Stomach (tissue), 9 donors: Measurements from ENCODE around the gene KRTAP10-12. TPM values are rescaled to one million over a fixed set of nuclear protein-coding genes. Genes with fewer than 3 reads are reported as not detected.

ENCODE experiments used
- DNase-seq, 2 donors: peaks; one replicate each; pipeline versions ENCODE4 v3.0.0 to v3.0.0-alpha.2; 2013 to 2019
- H3K27ac ChIP-seq, 5 donors: fragments of 200-600 bp in 4 of 5; sonication (generic) in 4 of 5; one replicate each; pipeline ENCODE4 v1.5.1; 2013 to 2019; ENCODE audit warnings: mild to moderate bottlenecking in 1 of 5, moderate library complexity in 1 of 5
- H3K27me3 ChIP-seq, 3 donors: fragments of 200-600 bp; sonication (generic); one replicate each; pipeline ENCODE4 v1.5.1; 2017 to 2019; ENCODE audit warnings: mixed run types in 1 of 3
- H3K36me3 ChIP-seq, 4 donors: fragments of 200-600 bp; sonication (generic); 1 replicate in 3 of 4; 2 replicates in 1 of 4; pipeline ENCODE4 v1.5.1; 2016 to 2019
- H3K4me1 ChIP-seq, 4 donors: fragments of 200-600 bp; sonication (generic); one replicate each; pipeline ENCODE4 v1.5.1; 2016 to 2019
- H3K4me3 ChIP-seq, 4 donors: fragments of 200-600 bp; sonication (generic) in 3 of 4; one replicate each; pipeline ENCODE4 v1.5.1; 2016 to 2019; ENCODE audit warnings: mild to moderate bottlenecking in 1 of 4
- H3K9me3 ChIP-seq, 4 donors: fragments of 200-600 bp; sonication (generic); one replicate each; pipeline ENCODE4 v1.5.1; 2016 to 2019
- EP300 ChIP-seq: sonication (generic); formaldehyde crosslinking; IDR thresholded peaks from one replicate; pipeline ENCODE4 v1.6.1; 2017; ENCODE audit warnings: antibody characterized with exemption
- POLR2A ChIP-seq, 4 donors: fragments of 450-650 bp; IDR thresholded peaks; one replicate each; pipeline ENCODE4 v1.6.1; 2016; ENCODE audit warnings: antibody characterized with exemption in 4 of 4, control low read depth in 2 of 4, mild to moderate bottlenecking in 1 of 4, moderate library complexity in 1 of 4
- POLR2AphosphoS5 ChIP-seq, 3 donors: sonication (generic); formaldehyde crosslinking; IDR thresholded peaks; one replicate each; pipeline ENCODE4 v1.6.1; 2016; ENCODE audit warnings: antibody characterized with exemption in 3 of 3
- WGBS, 5 donors: extraction: QIAGEN DNeasy Blood & Tissue Kit in 3 of 5; methylation state at CpG; one replicate each; pipeline versions ENCODE4 v1.1.5 to v1.1.7; 2013 to 2018; 5-methylcytosine and 5-hydroxymethylcytosine counted together
- intact Hi-C: fragments of 100-400 bp; cut with DNase I; formaldehyde crosslinking; loops from one replicate; pipeline ENCODE4 v1.15.1; 2023; ENCODE audit warnings: low total_unique reads
- polyA plus RNA-seq, 3 donors: library from polyadenylated mRNA; stranded (reverse); fragments of 200-250 nt; gene quantifications; one replicate each; pipeline ENCODE4 v1.2.3, GENCODE V29; 2013
- total RNA-seq, 5 donors: library from RNA; depleted of rRNA; stranded (reverse); fragments of >200 nt; gene quantifications; one replicate each; pipeline versions ENCODE4 v1.1.0 to v1.2.3, GENCODE V29; 2014 to 2016
- TF ChIP-seq, protein P1 (sequence below), 7 experiments: fragments of 450-650 bp in 4 of 7; fragments of 200-600 bp in 3 of 7; sonication (generic) in 3 of 7; IDR thresholded peaks; one replicate each; pipeline ENCODE4 v1.5.1; 2016 to 2019; ENCODE audit warnings: antibody characterized with exemption in 7 of 7, control low read depth in 2 of 7, mild to moderate bottlenecking in 1 of 7
- donor health status: healthy with polysubstance abuse.
- donor health status: Bipolar disorder and iron deficiency.
- donor health status: healthy.

The KRTAP10-12 gene
- total and polyA plus RNA-seq, 8 donors = not detected

GRCh38 chr21:44738621-44739020, 41.6 kb downstream of the KRTAP10-12 start:
- Histone ChIP-seq H3K27me3 (peaks cover 0 to 14% (median 0%) of the 10 kb centered on the region in 3 donors), H3K27ac (no peak overlapping the region), H3K4me3 (no peak overlapping the region), H3K9me3 (peaks cover 0 to 38% (median 30%) of the 10 kb centered on the region in 4 donors), H3K4me1 (no peaks in the 10 kb centered on the region), H3K36me3 (no peaks in the 10 kb centered on the region)
- no peak for DNase-seq
- intact Hi-C loops = no loop called here
- WGBS, 5 donors = 79 to 96% (median 93%) methylated on average over 3 of the region's 3 CpGs
- no peak for TF ChIP-seq POLR2AphosphoS5 (IDR thresholded peaks at IDR 0.05)
- no peak for TF ChIP-seq POLR2A (IDR thresholded peaks at IDR 0.05)
- TF ChIP-seq EP300 = no peak
- TF ChIP-seq, protein P1, sequence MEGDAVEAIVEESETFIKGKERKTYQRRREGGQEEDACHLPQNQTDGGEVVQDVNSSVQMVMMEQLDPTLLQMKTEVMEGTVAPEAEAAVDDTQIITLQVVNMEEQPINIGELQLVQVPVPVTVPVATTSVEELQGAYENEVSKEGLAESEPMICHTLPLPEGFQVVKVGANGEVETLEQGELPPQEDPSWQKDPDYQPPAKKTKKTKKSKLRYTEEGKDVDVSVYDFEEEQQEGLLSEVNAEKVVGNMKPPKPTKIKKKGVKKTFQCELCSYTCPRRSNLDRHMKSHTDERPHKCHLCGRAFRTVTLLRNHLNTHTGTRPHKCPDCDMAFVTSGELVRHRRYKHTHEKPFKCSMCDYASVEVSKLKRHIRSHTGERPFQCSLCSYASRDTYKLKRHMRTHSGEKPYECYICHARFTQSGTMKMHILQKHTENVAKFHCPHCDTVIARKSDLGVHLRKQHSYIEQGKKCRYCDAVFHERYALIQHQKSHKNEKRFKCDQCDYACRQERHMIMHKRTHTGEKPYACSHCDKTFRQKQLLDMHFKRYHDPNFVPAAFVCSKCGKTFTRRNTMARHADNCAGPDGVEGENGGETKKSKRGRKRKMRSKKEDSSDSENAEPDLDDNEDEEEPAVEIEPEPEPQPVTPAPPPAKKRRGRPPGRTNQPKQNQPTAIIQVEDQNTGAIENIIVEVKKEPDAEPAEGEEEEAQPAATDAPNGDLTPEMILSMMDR (IDR thresholded peaks at IDR 0.05) = no peak

DNA sequence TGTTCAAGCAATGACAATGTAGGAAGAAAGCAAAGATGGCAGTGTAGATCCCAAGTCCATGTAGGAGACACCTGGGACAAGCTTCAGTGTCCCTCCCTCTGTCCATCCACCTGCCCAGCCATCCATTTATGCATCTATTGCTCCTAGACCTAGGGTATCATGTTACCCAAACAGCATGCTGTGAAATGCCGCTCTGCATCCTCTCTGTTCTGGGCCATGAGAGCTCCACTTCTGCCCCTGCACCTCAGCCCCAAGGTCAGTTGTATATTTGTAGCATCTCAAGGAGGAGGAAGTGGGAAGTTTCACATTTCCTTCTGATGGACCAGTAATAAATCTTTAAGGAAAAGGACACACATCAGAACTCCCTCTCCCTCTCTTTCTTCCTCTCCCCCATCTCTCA, 42.3 kb downstream of the KRTAP10-12 start:
- H3K9me3 ChIP-seq = peaks cover 0 to 38% (median 30%) of the 10 kb centered on the region in 4 donors
- 73 to 98% (median 95%) methylated on average over 1 of the region's 1 CpG for WGBS, 5 donors
- intact Hi-C loops = no loop called here

DNA sequence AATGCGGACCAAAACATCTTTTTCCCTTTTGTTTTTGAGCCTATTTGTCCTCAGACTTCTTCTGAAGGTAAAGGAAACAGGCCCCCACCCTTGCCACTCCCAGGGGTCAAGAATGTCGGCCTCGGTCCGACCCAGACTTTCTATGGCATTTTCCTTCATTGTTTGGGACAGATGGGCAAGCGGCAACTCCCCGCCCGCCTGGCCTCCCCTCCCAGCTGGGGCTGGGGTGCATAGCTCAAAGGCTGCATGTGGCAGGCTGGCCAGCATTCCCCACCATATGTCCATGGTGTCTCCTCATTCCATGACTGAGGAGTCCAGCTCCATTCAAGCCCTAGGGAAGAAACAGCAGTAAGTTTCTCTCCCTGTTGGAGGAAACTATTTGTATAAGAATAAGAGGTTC, 43.8 kb downstream of the KRTAP10-12 start:
- no peaks in the 10 kb centered on the region for H3K4me1 ChIP-seq
- no peaks in the 10 kb centered on the region for H3K27me3 ChIP-seq
- WGBS, 5 donors = 66 to 92% (median 87%) methylated on average over 7 of the region's 7 CpGs
- H3K27ac ChIP-seq = no peak overlapping the region
- intact Hi-C loops = no loop called here
- DNase-seq = no peak
- no peak overlapping the region for H3K4me3 ChIP-seq
- H3K9me3 ChIP-seq = peaks cover 0 to 38% (median 30%) of the 10 kb centered on the region in 4 donors
- H3K36me3 ChIP-seq = no peaks in the 10 kb centered on the region
- TF ChIP-seq POLR2AphosphoS5 (IDR thresholded peaks at IDR 0.05) = no peak
- no peak for TF ChIP-seq POLR2A (IDR thresholded peaks at IDR 0.05)
- TF ChIP-seq EP300 = no peak
- TF ChIP-seq, protein P1 (IDR thresholded peaks at IDR 0.05) = no peak

More for the DNA sequence above, 42.3 kb downstream of the KRTAP10-12 start:
- H3K4me1 ChIP-seq = no peaks in the 10 kb centered on the region
- H3K4me3 ChIP-seq = no peak overlapping the region
- TF ChIP-seq EP300 (no peak), POLR2AphosphoS5 (IDR thresholded peaks at IDR 0.05) (no peak), POLR2A (IDR thresholded peaks at IDR 0.05) (no peak)
- TF ChIP-seq, protein P1 (IDR thresholded peaks at IDR 0.05) = no peak
- no peak overlapping the region for H3K27ac ChIP-seq
- no peak for DNase-seq
- peaks cover 0 to 8% (median 0%) of the 10 kb centered on the region in 3 donors for H3K27me3 ChIP-seq
- no peaks in the 10 kb centered on the region for H3K36me3 ChIP-seq

DNA sequence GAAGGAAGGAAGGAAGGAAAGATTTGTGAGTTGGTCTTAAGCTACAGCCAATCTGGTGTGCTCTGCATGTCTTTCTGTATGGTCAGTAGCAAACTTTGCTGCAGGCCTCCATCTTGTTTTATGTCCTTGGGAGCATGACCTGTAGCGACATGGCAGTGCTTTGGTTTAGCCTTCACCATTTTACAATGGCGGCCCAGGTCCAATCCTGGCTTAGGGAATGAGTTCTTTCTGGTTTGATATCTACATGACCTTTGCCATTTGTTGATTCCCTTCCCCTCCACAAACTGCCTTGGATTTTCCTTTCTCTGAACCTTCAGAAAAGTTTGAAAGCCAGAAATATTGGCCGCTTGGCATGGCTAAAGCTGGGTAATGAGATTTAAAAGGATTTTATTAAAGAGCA, 44.9 kb downstream of the KRTAP10-12 start:
- WGBS, 5 donors = 86 to 93% (median 90%) methylated on average over 3 of the region's 3 CpGs

More for the DNA sequence above, 44.9 kb downstream of the KRTAP10-12 start:
- Histone ChIP-seq H3K4me1 (no peaks in the 10 kb centered on the region), H3K9me3 (peaks cover 0 to 32% (median 21%) of the 10 kb centered on the region in 4 donors), H3K27ac (no peak overlapping the region), H3K4me3 (no peak overlapping the region), H3K27me3 (no peaks in the 10 kb centered on the region), H3K36me3 (no peaks in the 10 kb centered on the region)
- intact Hi-C loops = no loop called here
- no peak for DNase-seq
- TF ChIP-seq POLR2AphosphoS5 (IDR thresholded peaks at IDR 0.05) (no peak), EP300 (no peak), POLR2A (IDR thresholded peaks at IDR 0.05) (no peak)
- TF ChIP-seq, protein P1 (IDR thresholded peaks at IDR 0.05) = no peak
